SK-N-SH (cell line): Measurements from ENCODE around the gene CTU1. TPM values are rescaled to one million over a fixed set of nuclear protein-coding genes. Genes with fewer than 3 reads are reported as not detected.

Experiments
- CTCF ChIA-PET: fragments of 300-600, 350-600 bp; formaldehyde crosslinking; extraction: SDS; loops from one replicate; lab custom pipeline; 2021; lab: Yijun Ruan, JAX
- POLR2A ChIA-PET: fragments of 350-600 bp; sonication (Branson Sonifier 250); formaldehyde crosslinking; extraction: SDS; loops from one replicate; lab custom pipeline; 2020; ENCODE audit warnings: antibody characterized with exemption, inconsistent platforms; lab: Yijun Ruan, JAX
- DNase-seq: peaks from one replicate; pipeline ENCODE4 v3.0.0; 2012
- H2AFZ ChIP-seq: fragments of 200-600 bp; sonication (generic); 2 replicates; pipeline ENCODE4 v1.8.1; 2016; ENCODE audit warnings: antibody characterized with exemption, mild to moderate bottlenecking, low read depth
- H3F3A ChIP-seq: fragments of 200-600 bp; sonication (generic); replicated peaks from 2 replicates; pipeline ENCODE3; 2016; ENCODE audit warnings: antibody characterized with exemption, mild to moderate bottlenecking; ENCODE audit not compliant: insufficient read depth
- H3K27ac ChIP-seq, 2 experiments: fragments of 200-500 bp in 1 of 2; fragments of 200-600 bp in 1 of 2; sonication (Bioruptor generic) in 1 of 2; sonication (generic), shearing (Covaris generic) in 1 of 2; 2 replicates each; pipeline versions ENCODE4 v1.5.1 to v1.6.1; 2014 to 2016; ENCODE audit warnings: low read depth in 2 of 2, inconsistent platforms in 1 of 2, low read length in 1 of 2, mild to moderate bottlenecking in 1 of 2, mixed read lengths in 1 of 2
- H3K27me3 ChIP-seq: fragments of 200-600 bp; sonication (generic), shearing (Covaris generic); 2 replicates; pipeline ENCODE4 v1.6.1; 2016; ENCODE audit warnings: mixed run types; ENCODE audit not compliant: insufficient read depth
- H3K36me3 ChIP-seq, 2 experiments: fragments of 200-500 bp in 1 of 2; fragments of 200-600 bp in 1 of 2; sonication (Bioruptor generic) in 1 of 2; sonication (generic) in 1 of 2; replicated peaks in 1 of 2; 2 replicates each; pipeline versions ENCODE3 to v1.5.1; 2014 to 2016; ENCODE audit warnings: low read length in 1 of 2, mild to moderate bottlenecking in 1 of 2; ENCODE audit not compliant: insufficient read depth in 2 of 2, control insufficient read depth in 1 of 2
- H3K4me1 ChIP-seq, 2 experiments: fragments of 200-500 bp in 1 of 2; fragments of 200-600 bp in 1 of 2; sonication (Bioruptor generic) in 1 of 2; sonication (generic), shearing (Covaris generic) in 1 of 2; 2 replicates each; pipeline versions ENCODE4 v1.5.1 to v1.6.1; 2014 to 2016; ENCODE audit warnings: low read depth in 1 of 2, low read length in 1 of 2, mixed run types in 1 of 2; ENCODE audit not compliant: insufficient read depth in 2 of 2, control insufficient read depth in 1 of 2
- H3K4me2 ChIP-seq: fragments of 200-600 bp; sonication (generic), shearing (Covaris generic); 2 replicates; pipeline ENCODE4 v1.6.1; 2017; ENCODE audit warnings: mixed run types
- H3K4me3 ChIP-seq, 2 experiments: fragments of 200-500 bp in 1 of 2; fragments of 200-600 bp in 1 of 2; sonication (Bioruptor generic) in 1 of 2; sonication (generic), shearing (Covaris generic) in 1 of 2; 2 replicates each; pipeline versions ENCODE4 v1.5.1 to v1.8.1; 2014 to 2016; ENCODE audit warnings: low read depth in 2 of 2, inconsistent platforms in 1 of 2, low read length in 1 of 2, mild to moderate bottlenecking in 1 of 2, mixed read lengths in 1 of 2, moderate library complexity in 1 of 2
- H3K79me2 ChIP-seq: fragments of 200-600 bp; sonication (generic); 2 replicates; pipeline ENCODE4 v1.8.1; 2017; ENCODE audit warnings: mild to moderate bottlenecking; ENCODE audit not compliant: insufficient read depth
- H3K9ac ChIP-seq: fragments of 200-600 bp; sonication (generic); 2 replicates; pipeline ENCODE4 v1.6.1; 2017; ENCODE audit warnings: mixed run types
- H3K9me2 ChIP-seq: fragments of 200-600 bp; sonication (generic); 2 replicates; pipeline ENCODE4 v1.6.1; 2017; ENCODE audit warnings: mixed run types
- H3K9me3 ChIP-seq: fragments of 200-600 bp; sonication (generic); 2 replicates; pipeline ENCODE4 v1.6.1; 2017; ENCODE audit warnings: mixed run types, mild to moderate bottlenecking, moderate library complexity
- H4K20me1 ChIP-seq: fragments of 200-600 bp; sonication (generic); 2 replicates; pipeline ENCODE4 v1.6.1; 2017; ENCODE audit warnings: mild to moderate bottlenecking, mixed run types; ENCODE audit not compliant: insufficient read depth
- CHD2 ChIP-seq: fragments of 150-350 bp; IDR thresholded peaks from 2 replicates; pipeline ENCODE4 v1.6.1; 2018; ENCODE audit warnings: low read length; ENCODE audit not compliant: partially characterized antibody
- ELF1 ChIP-seq: IDR thresholded peaks from 2 replicates; pipeline ENCODE4 v1.4.0; 2012
- FOXM1 ChIP-seq: IDR thresholded peaks from 2 replicates; pipeline ENCODE4 v1.4.0; 2012; ENCODE audit warnings: low read depth, mild to moderate bottlenecking
- GABPA ChIP-seq: IDR thresholded peaks from 2 replicates; pipeline ENCODE4 v1.4.0; 2012; ENCODE audit warnings: low read depth, mild to moderate bottlenecking
- GATA2 ChIP-seq: sonication (generic); formaldehyde crosslinking; IDR thresholded peaks from 2 replicates; pipeline ENCODE4 v1.5.0; 2020; ENCODE audit warnings: mild to moderate bottlenecking, missing genetic modification reagents
- IRF3 ChIP-seq: fragments of 150-350 bp; IDR thresholded peaks from 2 replicates; pipeline ENCODE4 v1.6.1; 2016; ENCODE audit warnings: mild to moderate bottlenecking, low read depth, low read length
- MAX ChIP-seq: IDR thresholded peaks from 2 replicates; pipeline ENCODE4 v1.4.0; 2012; ENCODE audit warnings: low read depth
- MXI1 ChIP-seq: IDR thresholded peaks from 2 replicates; pipeline ENCODE4 v1.6.1; 2012; ENCODE audit warnings: mild to moderate bottlenecking, low read depth, low read length, improper control_type of control experiment
- NRF1 ChIP-seq: IDR thresholded peaks from 2 replicates; pipeline ENCODE4 v1.6.1; 2012; ENCODE audit warnings: low read depth, mild to moderate bottlenecking, low read length
- PBX3 ChIP-seq: IDR thresholded peaks from 2 replicates; pipeline ENCODE4; 2012
- POLR2AphosphoS5 ChIP-seq: IDR thresholded peaks from 2 replicates; pipeline ENCODE4 v1.6.1; 2012; ENCODE audit warnings: low read depth, low read length
- RAD21 ChIP-seq: IDR thresholded peaks from 2 replicates; pipeline ENCODE4 v1.6.1; 2012; ENCODE audit warnings: mild to moderate bottlenecking, low read length
- RFX5 ChIP-seq: IDR thresholded peaks from 2 replicates; pipeline ENCODE4 v1.6.1; 2012; ENCODE audit warnings: mild to moderate bottlenecking, improper control_type of control experiment, low read length
- RXRA ChIP-seq: IDR thresholded peaks from 2 replicates; pipeline ENCODE4 v1.4.0; 2012; ENCODE audit warnings: low read depth, mild to moderate bottlenecking, borderline replicate concordance
- SIN3A ChIP-seq: IDR thresholded peaks from 2 replicates; pipeline ENCODE4 v1.6.1; 2012; ENCODE audit warnings: low read depth, mild to moderate bottlenecking, low read length, moderate library complexity, borderline replicate concordance
- TAF1 ChIP-seq: IDR thresholded peaks from 2 replicates; pipeline ENCODE4 v1.6.1; 2012; ENCODE audit warnings: low read depth, mild to moderate bottlenecking, low read length, moderate library complexity, borderline replicate concordance
- TCF12 ChIP-seq: IDR thresholded peaks from 2 replicates; pipeline ENCODE4 v1.4.0; 2012
- TEAD4 ChIP-seq: IDR thresholded peaks from 2 replicates; pipeline ENCODE4 v1.4.0; 2012; ENCODE audit warnings: mild to moderate bottlenecking, borderline replicate concordance; ENCODE audit not compliant: insufficient read depth
- USF2 ChIP-seq: fragments of 150-350 bp; IDR thresholded peaks from 2 replicates; pipeline ENCODE4 v1.6.1; 2017; ENCODE audit warnings: antibody characterized with exemption, low read length, low read depth, borderline replicate concordance
- YY1 ChIP-seq: IDR thresholded peaks from 2 replicates; pipeline ENCODE4 v1.4.0; 2012; ENCODE audit warnings: low read depth, mild to moderate bottlenecking
- WGBS: methylation state at CpG from one replicate; pipeline ENCODE4 v1.1.6; 2017; ENCODE audit warnings: low lambda C conversion rate; 5-methylcytosine and 5-hydroxymethylcytosine counted together
- polyA plus RNA-seq, 3 experiments: library from polyadenylated mRNA; depleted of rRNA; stranded (reverse); fragments of >200 nt; gene quantifications; 2 replicates each; pipeline ENCODE4 v1.2.3, GENCODE V29; 2012
- TF ChIP-seq, protein P1 (sequence below): IDR thresholded peaks from 2 replicates; pipeline ENCODE4 v1.4.0; 2012; ENCODE audit warnings: low read depth, borderline replicate concordance
- TF ChIP-seq, protein P2 (sequence below): IDR thresholded peaks from 2 replicates; pipeline ENCODE4 v1.6.1; 2012; ENCODE audit warnings: mild to moderate bottlenecking, low read depth, low read length, moderate library complexity

The CTU1 gene
- 7.2 and 8.8 TPM in 2 replicates for polyA plus RNA-seq (2012; rRNA removed)
- 3.3 and 5.7 TPM in 2 replicates for polyA plus RNA-seq (2012; cell fraction: cytosol; rRNA removed)
- 17.0 and 23.2 TPM in 2 replicates for polyA plus RNA-seq (2012; cell fraction: nucleus; rRNA removed)

GRCh38 chr19:51108066-51108804, at the start of gene CTU1:
TSS of gene CTU1 (minus strand) at chr19:51108409. CDS start at chr19:51104569, 3,840 bp downstream.
- Histone ChIP-seq H3K79me2 (peaks cover 33% of the 10 kb centered on the region), H3K9ac (peak within 1 kb of the TSS; percentile 73), H3K9me3 (no peaks in the 10 kb centered on the region), H3K4me3 (peak within 1 kb of the TSS; percentile 71 to 89), H3F3A (no peaks in the 10 kb centered on the region), H3K4me1 (peaks cover 0 to 12% of the 10 kb centered on the region in 2 experiments; a peak in 2 of 4 replicates), H3K27ac (peak within 1 kb of the TSS; percentile 46 to 68), H2AFZ (peak within 1 kb of the TSS; percentile 92), H4K20me1 (no peaks in the 10 kb centered on the region), H3K4me2 (peak within 1 kb of the TSS; percentile 91), H3K36me3 (peaks cover 0 to 11% of the 10 kb centered on the region in 2 experiments), H3K9me2 (no peaks in the 10 kb centered on the region), H3K27me3 (peaks cover 14% of the 10 kb centered on the region; the same call in 1 of the 2 replicates)
- peak; percentile 94 for DNase-seq
- WGBS: 2% methylated on average over 25 of the region's 43 CpGs
- POLR2A ChIA-PET: no interaction called here
- CTCF ChIA-PET: interaction anchor here (0.9 kb wide), 1 partner anchor 12 kb away, joined by 3 read pairs; no protein-coding TSS in a partner anchor
- TF ChIP-seq PBX3 (no peak), RFX5 (peak; percentile 96), RXRA (no peak), TEAD4 (no peak), GATA2 (no peak), FOXM1 (no peak), GABPA (peak; percentile 95), TCF12 (peak; percentile 35; the same call in 1 of the 2 replicates), IRF3 (no peak), NRF1 (peak; percentile 80), TAF1 (peak; percentile 70; the same call in 1 of the 2 replicates), YY1 (peak; percentile 63; the same call in 1 of the 2 replicates), ELF1 (peak; percentile 98), CHD2 (peak; percentile 92), MXI1 (peak; percentile 97), MAX (peak; percentile 97), POLR2AphosphoS5 (peak; percentile 85), SIN3A (peak; percentile 48), USF2 (no peak), RAD21 (no peak)
- TF ChIP-seq, protein P1, sequence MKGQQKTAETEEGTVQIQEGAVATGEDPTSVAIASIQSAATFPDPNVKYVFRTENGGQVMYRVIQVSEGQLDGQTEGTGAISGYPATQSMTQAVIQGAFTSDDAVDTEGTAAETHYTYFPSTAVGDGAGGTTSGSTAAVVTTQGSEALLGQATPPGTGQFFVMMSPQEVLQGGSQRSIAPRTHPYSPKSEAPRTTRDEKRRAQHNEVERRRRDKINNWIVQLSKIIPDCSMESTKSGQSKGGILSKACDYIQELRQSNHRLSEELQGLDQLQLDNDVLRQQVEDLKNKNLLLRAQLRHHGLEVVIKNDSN: 0 out of 2 replicates have a peak, but pooled peaks have one; percentile 10
- TF ChIP-seq, protein P2, sequence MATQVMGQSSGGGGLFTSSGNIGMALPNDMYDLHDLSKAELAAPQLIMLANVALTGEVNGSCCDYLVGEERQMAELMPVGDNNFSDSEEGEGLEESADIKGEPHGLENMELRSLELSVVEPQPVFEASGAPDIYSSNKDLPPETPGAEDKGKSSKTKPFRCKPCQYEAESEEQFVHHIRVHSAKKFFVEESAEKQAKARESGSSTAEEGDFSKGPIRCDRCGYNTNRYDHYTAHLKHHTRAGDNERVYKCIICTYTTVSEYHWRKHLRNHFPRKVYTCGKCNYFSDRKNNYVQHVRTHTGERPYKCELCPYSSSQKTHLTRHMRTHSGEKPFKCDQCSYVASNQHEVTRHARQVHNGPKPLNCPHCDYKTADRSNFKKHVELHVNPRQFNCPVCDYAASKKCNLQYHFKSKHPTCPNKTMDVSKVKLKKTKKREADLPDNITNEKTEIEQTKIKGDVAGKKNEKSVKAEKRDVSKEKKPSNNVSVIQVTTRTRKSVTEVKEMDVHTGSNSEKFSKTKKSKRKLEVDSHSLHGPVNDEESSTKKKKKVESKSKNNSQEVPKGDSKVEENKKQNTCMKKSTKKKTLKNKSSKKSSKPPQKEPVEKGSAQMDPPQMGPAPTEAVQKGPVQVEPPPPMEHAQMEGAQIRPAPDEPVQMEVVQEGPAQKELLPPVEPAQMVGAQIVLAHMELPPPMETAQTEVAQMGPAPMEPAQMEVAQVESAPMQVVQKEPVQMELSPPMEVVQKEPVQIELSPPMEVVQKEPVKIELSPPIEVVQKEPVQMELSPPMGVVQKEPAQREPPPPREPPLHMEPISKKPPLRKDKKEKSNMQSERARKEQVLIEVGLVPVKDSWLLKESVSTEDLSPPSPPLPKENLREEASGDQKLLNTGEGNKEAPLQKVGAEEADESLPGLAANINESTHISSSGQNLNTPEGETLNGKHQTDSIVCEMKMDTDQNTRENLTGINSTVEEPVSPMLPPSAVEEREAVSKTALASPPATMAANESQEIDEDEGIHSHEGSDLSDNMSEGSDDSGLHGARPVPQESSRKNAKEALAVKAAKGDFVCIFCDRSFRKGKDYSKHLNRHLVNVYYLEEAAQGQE: no peak
